ENCODE measurements around the gene TENM3.

GRCh38 chr4:182643801-182644682 is 400.8 kb downstream of the TENM3 start:
- TF ChIP-seq, protein P1, sequence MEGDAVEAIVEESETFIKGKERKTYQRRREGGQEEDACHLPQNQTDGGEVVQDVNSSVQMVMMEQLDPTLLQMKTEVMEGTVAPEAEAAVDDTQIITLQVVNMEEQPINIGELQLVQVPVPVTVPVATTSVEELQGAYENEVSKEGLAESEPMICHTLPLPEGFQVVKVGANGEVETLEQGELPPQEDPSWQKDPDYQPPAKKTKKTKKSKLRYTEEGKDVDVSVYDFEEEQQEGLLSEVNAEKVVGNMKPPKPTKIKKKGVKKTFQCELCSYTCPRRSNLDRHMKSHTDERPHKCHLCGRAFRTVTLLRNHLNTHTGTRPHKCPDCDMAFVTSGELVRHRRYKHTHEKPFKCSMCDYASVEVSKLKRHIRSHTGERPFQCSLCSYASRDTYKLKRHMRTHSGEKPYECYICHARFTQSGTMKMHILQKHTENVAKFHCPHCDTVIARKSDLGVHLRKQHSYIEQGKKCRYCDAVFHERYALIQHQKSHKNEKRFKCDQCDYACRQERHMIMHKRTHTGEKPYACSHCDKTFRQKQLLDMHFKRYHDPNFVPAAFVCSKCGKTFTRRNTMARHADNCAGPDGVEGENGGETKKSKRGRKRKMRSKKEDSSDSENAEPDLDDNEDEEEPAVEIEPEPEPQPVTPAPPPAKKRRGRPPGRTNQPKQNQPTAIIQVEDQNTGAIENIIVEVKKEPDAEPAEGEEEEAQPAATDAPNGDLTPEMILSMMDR (IDR thresholded peaks at IDR 0.05; ENCODE audit: low read length): no peak
- no peak for TF ChIP-seq EZH2phosphoT487 (IDR thresholded peaks at IDR 0.05; ENCODE audit: low read length)

All from MM.1S (cell line).